Natural killer cell (primary cell): ENCODE measurements around the gene TEKTIP1. TPM values are rescaled to one million over a fixed set of nuclear protein-coding genes. Genes with fewer than 3 reads are reported as not detected.

Experiments used
- ATAC-seq, 3 donors: fragments of 150-1000 bp in 2 of 3; fragments of 200-7000 bp in 1 of 3; cut with Tn5 transposase; 1 replicate in 1 of 3; 2 replicates in 2 of 3; pipeline ENCODE4 v1.10.0; 2021; ENCODE audit warnings: mild to moderate bottlenecking in 2 of 3, moderate library complexity in 2 of 3
- DNase-seq, 2 donors: peaks; one replicate each; pipeline versions ENCODE4 v3.0.0 to v3.0.0-alpha.2; 2013 to 2021; ENCODE audit warnings: mixed read lengths in 1 of 2
- H3K27ac ChIP-seq: one replicate; pipeline ENCODE4 v1.5.1; 2013; ENCODE audit warnings: mild to moderate bottlenecking, low read length
- H3K27me3 ChIP-seq: one replicate; pipeline ENCODE4 v1.6.1; 2013; ENCODE audit warnings: low read length; ENCODE audit not compliant: control insufficient read depth, insufficient read depth
- H3K36me3 ChIP-seq: one replicate; pipeline ENCODE4 v1.6.1; 2013; ENCODE audit warnings: low read length; ENCODE audit not compliant: control insufficient read depth, insufficient read depth
- H3K4me1 ChIP-seq: one replicate; pipeline ENCODE4 v1.6.1; 2013; ENCODE audit warnings: low read length; ENCODE audit not compliant: control insufficient read depth, insufficient read depth
- H3K4me3 ChIP-seq: one replicate; pipeline ENCODE4 v1.5.1; 2013; ENCODE audit warnings: low read length
- H3K9me3 ChIP-seq: one replicate; pipeline ENCODE4 v1.6.1; 2013; ENCODE audit warnings: low read length; ENCODE audit not compliant: control insufficient read depth, insufficient read depth
- H3K27ac Mint-ChIP-seq, 2 donors: one replicate each; pipeline ENCODE4 v1.8.0; 2022; ENCODE audit warnings: mild to moderate bottlenecking in 2 of 2, mixed read lengths in 2 of 2, moderate library complexity in 1 of 2
- H3K27me3 Mint-ChIP-seq, 2 donors: one replicate each; pipeline ENCODE4 v1.8.0; 2022; ENCODE audit warnings: low read depth in 2 of 2, mixed read lengths in 2 of 2
- H3K36me3 Mint-ChIP-seq: one replicate; pipeline ENCODE4 v1.8.0; 2022; ENCODE audit warnings: mixed read lengths
- H3K4me1 Mint-ChIP-seq, 2 donors: one replicate each; pipeline ENCODE4 v1.8.0; 2022; ENCODE audit warnings: mixed read lengths in 2 of 2
- H3K4me3 Mint-ChIP-seq: one replicate; pipeline ENCODE4 v1.8.0; 2022; ENCODE audit warnings: mild to moderate bottlenecking, moderate library complexity, mixed read lengths
- H3K9me3 Mint-ChIP-seq, 2 donors: one replicate each; pipeline ENCODE4 v1.8.0; 2022; ENCODE audit warnings: mixed read lengths in 2 of 2
- CTCF ChIP-seq: fragments of 200-600 bp; IDR thresholded peaks from one replicate; pipeline ENCODE4 v1.8.0; 2022; ENCODE audit warnings: antibody characterized with exemption
- WGBS: methylation state at CpG from one replicate; pipeline ENCODE4 v1.1.7; 2013; ENCODE audit warnings: missing lambda C conversion rate; ENCODE audit not compliant: insufficient coverage; 5-methylcytosine and 5-hydroxymethylcytosine counted together
- intact Hi-C: fragments of 100-400 bp; cut with micrococcal nuclease; formaldehyde crosslinking; loops from one replicate; pipeline ENCODE4 v1.14.2; 2022
- total RNA-seq, 4 donors: library from RNA; stranded (reverse); fragments of 120-200 nt in 1 of 4; gene quantifications; one replicate each; pipeline versions ENCODE4 v1.2.3 to v1.2.4, GENCODE V29; 2013 to 2022

Gene TEKTIP1
- total RNA-seq, 3 donors from 2014 or later (not counting 1 experiment from before 2014, with no cell fraction given): 5.9 to 11.6 (median 6.4) TPM

- no peak for TF ChIP-seq CTCF
- no peak overlapping the region for H3K27ac ChIP-seq
- Mint-ChIP-seq H3K4me3 (no peak overlapping the region), H3K27me3 (no peaks in the 10 kb centered on the region), H3K36me3 (no peaks in the 10 kb centered on the region), H3K9me3 (no peaks in the 10 kb centered on the region), H3K27ac (peak overlapping the region; percentile 26 to 59), H3K4me1 (peaks cover 0 to 14% of the 10 kb centered on the region in 2 donors)
- no peak overlapping the region for H3K4me3 ChIP-seq
- WGBS: 78% methylated on average over 10 of the region's 10 CpGs
- no peaks in the 10 kb centered on the region for H3K9me3 ChIP-seq
- no peaks in the 10 kb centered on the region for H3K27me3 ChIP-seq
- intact Hi-C loops: loop anchor here (1.0 to 2.0 kb wide), 2 partner anchors 73 to 161 kb away; no protein-coding TSS in a partner anchor
- peaks cover 25% of the 10 kb centered on the region for H3K36me3 ChIP-seq
- ATAC-seq (no peak), DNase-seq (no peak)
- H3K4me1 ChIP-seq: peaks cover 14% of the 10 kb centered on the region
Observed at GRCh38 chr19:3545669-3546034, 6.7 kb downstream of the TEKTIP1 start.

- intact Hi-C loops: no loop called here
- Histone ChIP-seq H3K27me3 (no peaks in the 10 kb centered on the region), H3K36me3 (peaks cover 27% of the 10 kb centered on the region), H3K9me3 (no peaks in the 10 kb centered on the region), H3K4me1 (peaks cover 14% of the 10 kb centered on the region), H3K27ac (no peak overlapping the region), H3K4me3 (no peak overlapping the region)
- 96% methylated on average over 23 of the region's 23 CpGs for WGBS
- Mint-ChIP-seq H3K27ac (peak overlapping the region in 1 of 2 donors; percentile 59), H3K9me3 (no peaks in the 10 kb centered on the region), H3K4me1 (peaks cover 0 to 14% of the 10 kb centered on the region in 2 donors), H3K36me3 (no peaks in the 10 kb centered on the region), H3K4me3 (no peak overlapping the region), H3K27me3 (no peaks in the 10 kb centered on the region)
- ATAC-seq: no peak
- TF ChIP-seq CTCF: no peak
- no peak for DNase-seq
Observed at GRCh38 chr19:3546119-3546518, 7.1 kb downstream of the TEKTIP1 start.

GRCh38 chr19:3547301-3547731 lies 8.3 kb downstream of the TEKTIP1 start:
- Histone ChIP-seq H3K4me1 (peaks cover 14% of the 10 kb centered on the region), H3K9me3 (no peaks in the 10 kb centered on the region), H3K27me3 (no peaks in the 10 kb centered on the region), H3K36me3 (peaks cover 27% of the 10 kb centered on the region), H3K4me3 (no peak overlapping the region), H3K27ac (no peak overlapping the region)
- Mint-ChIP-seq H3K9me3 (no peaks in the 10 kb centered on the region), H3K27me3 (no peaks in the 10 kb centered on the region), H3K4me3 (no peak overlapping the region), H3K36me3 (no peaks in the 10 kb centered on the region), H3K27ac (peak overlapping the region in 1 of 2 donors; percentile 56), H3K4me1 (peaks cover 0 to 19% of the 10 kb centered on the region in 2 donors)
- no peak for ATAC-seq
- 92% methylated on average over 15 of the region's 15 CpGs for WGBS
- DNase-seq: peak in 1 of 2 donors; percentile 49
- TF ChIP-seq CTCF: peak; percentile 53
- intact Hi-C loops: no loop called here

- no peak overlapping the region for H3K27ac ChIP-seq
- Mint-ChIP-seq H3K9me3 (no peaks in the 10 kb centered on the region), H3K27me3 (no peaks in the 10 kb centered on the region), H3K27ac (peak overlapping the region in 1 of 2 donors; percentile 56), H3K4me1 (peaks cover 0 to 19% of the 10 kb centered on the region in 2 donors), H3K4me3 (no peak overlapping the region), H3K36me3 (no peaks in the 10 kb centered on the region)
- DNase-seq (no peak), ATAC-seq (no peak)
- WGBS: 94% methylated on average over 36 of the region's 36 CpGs
- TF ChIP-seq CTCF: peak; percentile 23
- no peaks in the 10 kb centered on the region for H3K9me3 ChIP-seq
- H3K27me3 ChIP-seq: no peaks in the 10 kb centered on the region
- H3K36me3 ChIP-seq: peaks cover 27% of the 10 kb centered on the region
- H3K4me3 ChIP-seq: no peak overlapping the region
- intact Hi-C loops: no loop called here
- peaks cover 19% of the 10 kb centered on the region for H3K4me1 ChIP-seq
Observed at GRCh38 chr19:3547767-3548282, 8.9 kb downstream of the TEKTIP1 start.
